Fibroblast of mammary gland (primary cell): Measurements from ENCODE around the gene RASSF1.

Experiments used
- DNase-seq: peaks from one replicate; pipeline ENCODE4 v3.0.0-alpha.2; 2010; ENCODE audit warnings: low read depth
- H3K4me3 ChIP-seq: 2 replicates; pipeline ENCODE4 v1.5.1; 2011; ENCODE audit warnings: low read depth, mild to moderate bottlenecking, low read length, moderate library complexity; ENCODE audit not compliant: control insufficient read depth
- TF ChIP-seq, protein P1 (sequence below): conservative IDR thresholded peaks from 2 replicates; pipeline ENCODE4 v1.5.1; 2011; ENCODE audit warnings: low read depth, low read length, inconsistent platforms; ENCODE audit not compliant: control insufficient read depth, insufficient read depth

RASSF1 gene

GRCh38 chr3:50345008-50345407, 4.4 kb upstream of the RASSF1 start:
- no peak for DNase-seq
- TF ChIP-seq, protein P1, sequence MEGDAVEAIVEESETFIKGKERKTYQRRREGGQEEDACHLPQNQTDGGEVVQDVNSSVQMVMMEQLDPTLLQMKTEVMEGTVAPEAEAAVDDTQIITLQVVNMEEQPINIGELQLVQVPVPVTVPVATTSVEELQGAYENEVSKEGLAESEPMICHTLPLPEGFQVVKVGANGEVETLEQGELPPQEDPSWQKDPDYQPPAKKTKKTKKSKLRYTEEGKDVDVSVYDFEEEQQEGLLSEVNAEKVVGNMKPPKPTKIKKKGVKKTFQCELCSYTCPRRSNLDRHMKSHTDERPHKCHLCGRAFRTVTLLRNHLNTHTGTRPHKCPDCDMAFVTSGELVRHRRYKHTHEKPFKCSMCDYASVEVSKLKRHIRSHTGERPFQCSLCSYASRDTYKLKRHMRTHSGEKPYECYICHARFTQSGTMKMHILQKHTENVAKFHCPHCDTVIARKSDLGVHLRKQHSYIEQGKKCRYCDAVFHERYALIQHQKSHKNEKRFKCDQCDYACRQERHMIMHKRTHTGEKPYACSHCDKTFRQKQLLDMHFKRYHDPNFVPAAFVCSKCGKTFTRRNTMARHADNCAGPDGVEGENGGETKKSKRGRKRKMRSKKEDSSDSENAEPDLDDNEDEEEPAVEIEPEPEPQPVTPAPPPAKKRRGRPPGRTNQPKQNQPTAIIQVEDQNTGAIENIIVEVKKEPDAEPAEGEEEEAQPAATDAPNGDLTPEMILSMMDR = no peak
- peak overlapping the region; percentile 42 for H3K4me3 ChIP-seq

DNA sequence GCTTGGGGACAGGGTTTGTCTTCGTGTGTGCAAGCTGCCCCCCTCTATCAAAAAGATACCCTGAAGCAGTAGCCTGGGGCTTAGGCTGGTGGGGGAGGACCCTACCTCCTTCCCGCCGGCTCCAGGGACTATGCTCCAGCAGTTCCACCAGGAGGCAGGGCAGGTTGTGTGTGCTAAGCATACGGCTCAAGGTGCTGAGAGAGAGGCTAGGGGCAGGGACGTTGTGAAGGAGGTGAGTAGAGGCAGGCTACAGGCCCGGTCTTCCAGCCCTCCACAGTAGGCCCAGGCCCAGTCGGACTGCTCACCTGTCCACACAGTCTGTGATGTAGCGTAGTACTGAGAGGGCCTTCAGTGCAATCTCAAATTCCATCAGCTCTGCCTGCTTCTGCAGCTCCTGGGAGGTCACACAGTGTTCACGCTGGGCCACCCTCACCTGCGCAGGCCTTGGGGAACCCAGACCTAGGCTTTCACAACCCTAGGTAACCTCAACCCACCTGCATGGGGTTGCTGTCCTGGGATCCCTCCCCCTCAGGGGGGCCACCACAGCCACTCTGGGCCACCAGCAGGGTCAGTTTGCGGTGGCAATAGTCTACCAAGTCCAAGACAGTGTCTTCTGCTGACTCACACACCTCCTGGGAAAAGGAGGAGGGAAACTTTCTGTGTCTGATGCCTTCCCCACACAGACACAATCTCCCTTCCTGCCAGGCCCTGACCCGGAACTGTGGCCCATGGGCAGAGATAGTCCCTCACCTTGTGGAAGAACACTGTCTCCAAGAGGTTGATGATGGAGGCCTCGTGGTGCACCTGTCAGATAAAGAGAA, 2.4 kb upstream of the RASSF1 start:
- TF ChIP-seq, protein P1 = no peak
- no peak for DNase-seq
- H3K4me3 ChIP-seq = no peak overlapping the region

- TF ChIP-seq, protein P1 = no peak
- peak overlapping the region; percentile 79 for H3K4me3 ChIP-seq
- DNase-seq = no peak
These were observed 1.5 kb upstream of the RASSF1 start for GRCh38 chr3:50341996-50342650.

- H3K4me3 ChIP-seq = peak overlapping the region; percentile 79
- TF ChIP-seq, protein P1 = no peak
- DNase-seq = no peak
These were observed 901 bp upstream of the RASSF1 start for GRCh38 chr3:50341537-50341936.

DNA sequence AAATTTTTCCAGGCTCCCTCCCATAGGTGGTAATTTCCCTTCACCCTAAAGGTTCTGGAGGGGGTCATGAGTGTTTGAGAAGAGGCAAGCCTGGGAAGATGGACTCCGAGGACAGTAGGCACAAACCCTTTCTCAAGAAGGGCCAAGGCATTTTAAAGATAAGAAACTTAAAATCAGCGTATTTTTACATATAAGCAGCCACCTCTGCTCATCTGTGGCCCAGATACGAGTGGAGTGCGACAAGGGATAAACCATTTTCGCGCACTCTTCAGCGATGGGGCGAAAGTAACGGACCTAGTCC, 539 bp downstream of the RASSF1 start:
- peak overlapping the region; percentile 79 for H3K4me3 ChIP-seq
- no peak for DNase-seq
- TF ChIP-seq, protein P1 = no peak

GRCh38 chr3:50339485-50340146, 1.0 kb downstream of the RASSF1 start:
- TF ChIP-seq, protein P1 = no peak
- peak overlapping the region; percentile 79 for H3K4me3 ChIP-seq
- peak; percentile 65 for DNase-seq
